ENCODE measurements around the gene ATF3. TPM values are rescaled to one million over a fixed set of nuclear protein-coding genes. Genes with fewer than 3 reads are reported as not detected.

The ATF3 gene, protein sequence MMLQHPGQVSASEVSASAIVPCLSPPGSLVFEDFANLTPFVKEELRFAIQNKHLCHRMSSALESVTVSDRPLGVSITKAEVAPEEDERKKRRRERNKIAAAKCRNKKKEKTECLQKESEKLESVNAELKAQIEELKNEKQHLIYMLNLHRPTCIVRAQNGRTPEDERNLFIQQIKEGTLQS
- total RNA-seq, result 10 to 100 TPM; 14.8 to 27.2 (median 16.8) TPM

DNA sequence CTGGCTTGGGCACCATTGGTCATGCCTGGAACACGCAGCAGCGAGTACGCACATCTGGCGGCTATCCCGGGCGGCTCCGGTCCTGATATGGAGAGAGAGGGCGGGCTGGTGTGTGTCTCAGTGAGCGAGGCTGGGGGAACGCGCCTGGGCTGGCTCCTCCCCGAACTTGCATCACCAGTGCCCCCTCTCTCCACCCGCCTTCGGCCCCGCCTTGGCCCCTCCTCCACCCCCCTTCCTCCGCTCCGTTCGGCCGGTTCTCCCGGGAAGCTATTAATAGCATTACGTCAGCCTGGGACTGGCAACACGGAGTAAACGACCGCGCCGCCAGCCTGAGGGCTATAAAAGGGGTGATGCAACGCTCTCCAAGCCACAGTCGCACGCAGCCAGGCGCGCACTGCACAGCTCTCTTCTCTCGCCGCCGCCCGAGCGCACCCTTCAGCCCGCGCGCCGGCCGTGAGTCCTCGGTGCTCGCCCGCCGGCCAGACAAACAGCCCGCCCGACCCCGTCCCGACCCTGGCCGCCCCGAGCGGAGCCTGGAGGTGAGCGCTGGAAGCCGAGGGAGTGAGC is at the start of gene ATF3:
ATF3 (plus strand) TSS at position 370 of the 567 bp plus-strand sequence. CDS start 6,261 bp downstream, outside the sequence.
- H3K9me3 Mint-ChIP-seq, result no peaks in the 10 kb centered on the region
- ATAC-seq, result peak; percentile 83
- DNase-seq, result peak; percentile 89
- peaks cover 43% of the 10 kb centered on the region for H3K4me1 Mint-ChIP-seq (ENCODE audit: low read depth)
- peak within 1 kb of the TSS; percentile 92 for H3K4me3 Mint-ChIP-seq
- peaks cover 48% of the 10 kb centered on the region for H3K27me3 Mint-ChIP-seq (ENCODE audit: low read depth)
- H3K36me3 Mint-ChIP-seq (ENCODE audit: insufficient read depth), result peaks cover 3% of the 10 kb centered on the region

DNA sequence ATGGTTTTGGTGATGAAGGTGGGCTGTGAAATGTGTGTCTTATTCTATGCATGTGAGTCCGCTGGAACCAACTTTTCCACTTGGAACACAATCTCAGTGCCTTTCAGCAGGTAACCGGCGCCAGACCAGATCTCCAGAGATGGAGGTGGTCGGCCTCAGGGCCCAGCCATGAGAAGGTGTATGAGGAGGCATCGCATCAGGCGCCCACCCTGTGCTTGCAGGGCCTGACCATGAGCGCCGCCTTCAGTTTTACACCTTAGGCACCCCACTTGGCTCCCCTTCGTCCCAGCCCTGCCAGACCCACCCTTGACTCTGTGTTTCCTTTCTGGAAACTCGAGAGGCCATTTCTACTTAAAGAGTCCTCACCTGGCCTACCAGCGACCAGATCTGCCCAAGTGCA is 48.6 kb upstream of the ATF3 start:
- no peak overlapping the region for H3K4me3 Mint-ChIP-seq
- peaks cover 10% of the 10 kb centered on the region for H3K4me1 Mint-ChIP-seq (ENCODE audit: low read depth)
- no peaks in the 10 kb centered on the region for H3K36me3 Mint-ChIP-seq (ENCODE audit: insufficient read depth)
- H3K9me3 Mint-ChIP-seq, result peaks cover 4% of the 10 kb centered on the region
- ATAC-seq (no peak), DNase-seq (no peak)
- peaks cover 4% of the 10 kb centered on the region for H3K27me3 Mint-ChIP-seq (ENCODE audit: low read depth)

DNA sequence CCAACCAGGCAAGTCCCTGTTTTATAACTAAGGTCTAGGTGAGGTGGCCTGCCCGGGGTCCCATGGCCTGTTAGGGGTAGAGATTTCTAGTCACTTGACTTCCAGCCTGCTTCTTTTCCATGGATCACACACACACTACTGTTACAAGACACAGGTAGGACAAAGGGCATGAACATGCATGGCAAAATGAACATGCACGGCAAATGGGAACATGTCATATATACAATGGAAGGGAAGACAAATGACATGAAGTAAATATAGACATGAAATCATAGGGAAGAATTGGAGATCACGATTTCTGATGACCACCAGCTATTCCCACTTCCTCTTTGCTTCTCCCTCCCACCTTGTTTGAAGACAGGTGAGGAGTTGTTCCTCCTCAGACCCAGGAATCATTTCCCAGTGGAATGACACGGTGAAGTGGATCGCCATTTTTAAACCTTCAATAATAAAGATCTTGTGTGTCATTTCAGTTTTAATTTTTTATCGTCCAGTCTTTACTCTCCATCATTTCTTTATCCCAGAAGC is 47.6 kb upstream of the ATF3 start:
- Mint-ChIP-seq H3K4me3 (no peak overlapping the region), H3K36me3 (ENCODE audit: insufficient read depth) (no peaks in the 10 kb centered on the region), H3K27me3 (ENCODE audit: low read depth) (peaks cover 4% of the 10 kb centered on the region), H3K4me1 (ENCODE audit: low read depth) (peaks cover 21% of the 10 kb centered on the region), H3K9me3 (peaks cover 4% of the 10 kb centered on the region)
- ATAC-seq, result no peak
- DNase-seq, result no peak

DNA sequence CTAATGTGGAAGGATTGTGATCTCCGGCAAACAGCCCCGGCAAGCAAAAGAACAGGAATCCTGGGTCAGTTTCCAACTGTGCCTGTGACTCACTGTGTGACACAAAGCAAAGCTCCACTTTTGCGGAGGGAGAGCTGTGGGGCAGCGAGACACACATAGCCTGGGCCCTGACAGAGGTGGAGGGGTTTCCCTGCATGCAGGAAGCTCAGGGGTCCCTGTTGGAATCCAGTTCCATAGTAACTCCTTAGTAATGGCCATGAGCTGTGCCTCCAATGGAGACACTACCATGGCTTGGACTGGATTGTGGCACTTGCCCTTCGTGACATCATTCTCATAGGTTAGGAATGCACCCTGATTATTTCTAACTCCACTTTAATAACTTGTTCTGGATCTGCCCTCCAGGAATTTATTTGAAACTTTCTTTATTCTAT is 47.0 kb upstream of the ATF3 start:
- H3K4me3 Mint-ChIP-seq, result no peak overlapping the region
- peaks cover 26% of the 10 kb centered on the region for H3K4me1 Mint-ChIP-seq (ENCODE audit: low read depth)
- ATAC-seq (no peak), DNase-seq (no peak)
- peaks cover 4% of the 10 kb centered on the region for H3K27me3 Mint-ChIP-seq (ENCODE audit: low read depth)
- H3K36me3 Mint-ChIP-seq (ENCODE audit: insufficient read depth), result no peaks in the 10 kb centered on the region
- peaks cover 4% of the 10 kb centered on the region for H3K9me3 Mint-ChIP-seq

DNA sequence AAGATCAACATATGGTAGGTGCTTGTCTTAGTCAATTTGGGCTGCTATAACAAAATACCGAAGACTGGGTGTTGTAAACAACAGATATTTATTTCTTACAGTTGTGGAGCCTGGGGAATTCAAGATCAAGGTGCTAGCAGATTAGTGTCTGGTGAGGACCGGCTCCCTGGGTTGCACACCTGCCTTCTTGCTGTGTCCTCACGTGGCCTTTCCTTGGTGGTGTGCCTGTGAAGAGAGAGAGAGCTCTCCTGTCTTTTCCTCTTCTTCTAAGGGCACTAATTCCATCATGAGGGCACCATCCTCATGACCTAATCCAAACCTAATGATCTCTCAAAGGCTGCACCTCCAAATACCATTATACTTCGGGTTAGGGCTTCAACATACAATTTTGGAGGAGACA is 45.8 kb upstream of the ATF3 start:
- DNase-seq (no peak), ATAC-seq (no peak)
- peaks cover 3% of the 10 kb centered on the region for H3K27me3 Mint-ChIP-seq (ENCODE audit: low read depth)
- H3K4me1 Mint-ChIP-seq (ENCODE audit: low read depth), result peaks cover 38% of the 10 kb centered on the region
- H3K36me3 Mint-ChIP-seq (ENCODE audit: insufficient read depth), result no peaks in the 10 kb centered on the region
- no peak overlapping the region for H3K4me3 Mint-ChIP-seq
- peaks cover 4% of the 10 kb centered on the region for H3K9me3 Mint-ChIP-seq

DNA sequence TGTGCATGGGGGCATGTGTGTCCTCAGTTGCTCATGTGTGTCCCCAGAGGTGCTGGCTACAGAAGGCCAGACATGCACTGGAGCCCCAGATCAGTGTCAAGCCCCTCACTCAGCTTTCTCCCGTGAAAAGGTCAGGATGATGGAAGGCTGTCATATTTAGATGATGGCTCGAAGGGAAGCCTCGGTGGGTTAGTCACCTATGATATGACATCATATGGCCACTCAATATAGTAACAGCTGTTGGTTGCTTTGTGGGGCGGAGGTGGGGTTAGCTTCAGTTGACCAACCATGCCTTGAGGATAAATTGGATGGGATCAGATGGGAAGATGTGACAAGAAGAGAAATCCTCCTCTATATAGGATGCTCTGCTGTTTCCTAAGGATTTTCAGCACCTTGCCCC is 43.5 kb upstream of the ATF3 start:
- no peaks in the 10 kb centered on the region for H3K36me3 Mint-ChIP-seq (ENCODE audit: insufficient read depth)
- peaks cover 31% of the 10 kb centered on the region for H3K4me1 Mint-ChIP-seq (ENCODE audit: low read depth)
- H3K27me3 Mint-ChIP-seq (ENCODE audit: low read depth), result no peaks in the 10 kb centered on the region
- ATAC-seq (no peak), DNase-seq (no peak)
- H3K9me3 Mint-ChIP-seq, result peaks cover 4% of the 10 kb centered on the region
- no peak overlapping the region for H3K4me3 Mint-ChIP-seq

DNA sequence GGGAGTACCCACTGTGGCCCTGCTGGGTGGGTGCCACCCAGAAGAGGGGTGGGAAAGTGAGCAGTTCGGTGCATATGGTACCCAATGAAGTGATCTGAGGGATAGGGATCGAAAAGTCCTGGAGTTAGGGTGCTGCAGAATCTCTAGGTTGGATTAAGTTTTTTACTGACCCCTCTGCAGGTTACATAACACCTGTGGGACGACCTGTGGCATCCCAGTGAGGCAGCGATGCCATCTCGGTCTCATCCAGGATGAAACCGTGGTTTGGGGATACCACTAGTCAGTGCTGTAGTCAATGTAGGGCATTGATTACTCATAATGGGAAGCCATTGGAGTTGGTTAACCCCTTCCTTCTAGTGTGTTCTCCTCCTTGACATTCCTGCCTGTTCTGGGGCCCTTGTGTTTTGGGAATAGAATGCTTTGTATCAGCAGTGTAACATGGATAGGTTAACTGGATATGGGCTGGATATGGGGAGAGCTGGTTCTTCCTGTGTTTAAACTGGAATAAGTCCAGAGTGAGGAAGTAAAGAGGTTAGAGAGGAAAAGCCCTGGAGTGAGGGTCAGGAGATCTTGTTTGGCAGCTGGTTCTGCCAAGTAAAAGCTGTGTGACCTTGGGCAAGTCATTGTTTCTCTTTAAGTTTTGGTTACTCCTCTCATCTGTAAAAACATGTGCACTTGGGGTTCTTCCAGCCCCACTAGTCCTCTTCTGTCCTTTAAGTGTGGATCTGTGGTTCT is 42.8 kb upstream of the ATF3 start:
- H3K9me3 Mint-ChIP-seq, result peaks cover 4% of the 10 kb centered on the region
- no peaks in the 10 kb centered on the region for H3K36me3 Mint-ChIP-seq (ENCODE audit: insufficient read depth)
- ATAC-seq (no peak), DNase-seq (no peak)
- H3K4me3 Mint-ChIP-seq, result peak overlapping the region; percentile 77
- H3K27me3 Mint-ChIP-seq (ENCODE audit: low read depth), result no peaks in the 10 kb centered on the region
- H3K4me1 Mint-ChIP-seq (ENCODE audit: low read depth), result peaks cover 31% of the 10 kb centered on the region

DNA sequence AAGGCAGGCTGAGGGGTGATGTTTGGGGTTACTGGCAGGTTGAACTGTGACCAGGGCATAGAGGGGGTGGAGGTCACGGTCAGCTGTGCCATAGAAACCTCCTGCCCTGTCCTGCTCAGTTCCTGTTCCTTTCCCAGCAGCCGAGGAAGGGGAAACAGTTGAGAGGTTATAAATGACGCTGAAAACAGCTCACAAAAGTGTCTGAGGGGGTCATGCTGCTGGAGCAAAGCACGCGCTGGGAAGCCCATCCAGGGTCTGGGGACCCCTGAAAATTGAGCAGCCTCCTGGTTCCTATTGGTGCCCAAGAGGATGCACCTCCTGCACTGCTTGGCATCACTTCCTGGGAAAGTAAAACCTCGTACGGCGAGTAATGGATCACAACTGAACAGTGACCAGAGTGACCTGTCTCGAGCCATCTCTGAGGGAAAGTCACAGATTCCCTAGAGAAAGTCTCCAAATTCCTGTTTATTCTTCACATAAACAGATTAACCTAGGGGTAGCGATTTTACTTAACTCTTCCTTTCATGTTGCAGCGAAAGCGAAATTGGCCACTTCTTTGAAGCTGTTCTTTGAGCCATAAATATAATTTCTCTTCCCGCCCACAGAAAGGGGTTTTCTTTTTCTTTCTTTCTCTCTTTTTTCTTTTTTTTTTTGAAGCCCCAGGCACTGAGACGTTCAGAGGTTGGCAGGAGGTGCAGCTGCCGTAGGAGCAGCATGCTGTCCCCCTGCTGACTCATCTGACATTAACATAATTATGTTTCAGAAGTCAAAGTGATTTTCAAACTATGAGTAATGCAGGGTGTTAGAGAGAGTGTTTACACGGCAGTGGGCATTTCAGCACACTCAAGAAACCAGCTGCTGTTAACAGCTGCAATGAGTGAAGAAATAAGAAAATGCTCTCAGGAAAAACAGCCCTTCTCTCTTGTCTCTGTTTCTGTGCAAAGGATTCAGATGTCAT is 41.8 kb upstream of the ATF3 start:
- peaks cover 4% of the 10 kb centered on the region for H3K9me3 Mint-ChIP-seq
- H3K36me3 Mint-ChIP-seq (ENCODE audit: insufficient read depth), result no peaks in the 10 kb centered on the region
- H3K4me3 Mint-ChIP-seq, result peak overlapping the region; percentile 77
- ATAC-seq, result peak; percentile 99 to 100
- peak; percentile 56 for DNase-seq
- H3K4me1 Mint-ChIP-seq (ENCODE audit: low read depth), result peaks cover 31% of the 10 kb centered on the region
- no peaks in the 10 kb centered on the region for H3K27me3 Mint-ChIP-seq (ENCODE audit: low read depth)

DNA sequence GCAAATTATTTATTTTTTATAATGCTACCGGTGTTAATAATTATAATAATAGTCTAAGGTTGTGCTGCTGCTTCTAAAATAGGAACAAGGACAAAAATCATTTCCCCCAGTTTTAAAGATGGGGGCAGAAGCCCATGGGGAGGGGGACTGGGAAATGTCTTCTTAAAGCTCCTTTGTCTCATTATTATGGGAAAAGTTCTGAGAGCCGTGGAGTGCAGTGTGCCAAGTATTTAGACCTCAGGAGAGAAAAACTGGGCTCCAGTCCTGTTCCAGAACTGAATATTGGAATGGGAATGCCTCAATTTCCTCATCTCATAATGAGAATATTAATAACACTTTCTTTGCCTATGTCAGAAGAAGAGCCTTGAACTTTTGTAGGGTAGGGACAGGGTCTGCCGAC is 40.9 kb upstream of the ATF3 start:
- Mint-ChIP-seq H3K36me3 (ENCODE audit: insufficient read depth) (no peaks in the 10 kb centered on the region), H3K4me3 (peak overlapping the region; percentile 77), H3K9me3 (peaks cover 4% of the 10 kb centered on the region), H3K4me1 (ENCODE audit: low read depth) (peaks cover 31% of the 10 kb centered on the region), H3K27me3 (ENCODE audit: low read depth) (no peaks in the 10 kb centered on the region)
- ATAC-seq, result no peak
- DNase-seq, result no peak

DNA sequence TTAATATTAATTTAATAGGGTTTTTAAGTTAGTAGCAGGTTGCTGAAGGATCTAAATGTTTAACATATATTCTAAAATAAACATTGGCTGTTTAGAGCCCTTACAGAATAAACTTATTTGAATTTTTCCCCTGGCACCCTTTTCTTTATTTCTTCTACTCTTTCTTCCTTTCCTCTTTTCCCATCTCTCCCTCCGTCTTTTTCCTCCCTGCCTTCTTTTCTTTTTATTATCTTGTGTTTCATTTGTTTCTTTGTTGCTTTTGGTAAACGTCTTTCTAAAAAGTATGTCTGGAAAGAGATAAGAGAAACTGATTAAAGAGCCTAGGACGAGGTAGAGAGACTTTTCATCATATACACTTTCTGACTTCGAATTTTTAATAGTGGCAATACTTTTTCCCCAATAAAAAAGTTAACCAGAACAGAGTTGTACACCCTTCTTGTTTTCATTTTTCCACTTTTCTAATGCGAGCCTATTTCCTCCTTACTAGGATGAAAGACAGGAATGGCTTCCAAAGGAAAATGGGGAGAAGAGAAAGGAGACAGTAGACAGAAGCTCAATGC is 39.5 kb upstream of the ATF3 start:
- ATAC-seq (no peak), DNase-seq (no peak)
- Mint-ChIP-seq H3K36me3 (ENCODE audit: insufficient read depth) (no peaks in the 10 kb centered on the region), H3K9me3 (no peaks in the 10 kb centered on the region), H3K4me1 (ENCODE audit: low read depth) (peaks cover 31% of the 10 kb centered on the region), H3K27me3 (ENCODE audit: low read depth) (no peaks in the 10 kb centered on the region), H3K4me3 (no peak overlapping the region)

DNA sequence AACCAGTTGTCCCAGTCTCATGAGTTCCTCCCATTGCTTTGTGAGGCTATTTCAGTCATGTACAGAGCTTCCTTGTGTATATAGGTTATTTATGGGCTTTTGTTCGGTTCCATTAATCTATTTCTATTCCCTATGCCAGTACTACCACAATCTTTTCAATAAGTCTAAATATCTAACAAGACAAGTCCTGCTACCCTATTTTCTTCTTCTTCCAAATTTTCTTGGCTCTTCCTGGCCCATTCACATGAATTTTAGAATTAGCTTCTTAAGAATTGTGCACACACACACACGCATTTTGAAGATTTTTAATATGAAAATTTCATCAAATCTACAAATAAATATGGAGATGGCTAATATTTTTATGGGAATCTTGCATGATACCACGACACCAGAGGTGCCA is 33.8 kb upstream of the ATF3 start:
- Mint-ChIP-seq H3K27me3 (ENCODE audit: low read depth) (peaks cover 15% of the 10 kb centered on the region), H3K4me3 (no peak overlapping the region), H3K36me3 (ENCODE audit: insufficient read depth) (no peaks in the 10 kb centered on the region), H3K4me1 (ENCODE audit: low read depth) (no peaks in the 10 kb centered on the region), H3K9me3 (no peaks in the 10 kb centered on the region)
- DNase-seq (no peak), ATAC-seq (no peak)

DNA sequence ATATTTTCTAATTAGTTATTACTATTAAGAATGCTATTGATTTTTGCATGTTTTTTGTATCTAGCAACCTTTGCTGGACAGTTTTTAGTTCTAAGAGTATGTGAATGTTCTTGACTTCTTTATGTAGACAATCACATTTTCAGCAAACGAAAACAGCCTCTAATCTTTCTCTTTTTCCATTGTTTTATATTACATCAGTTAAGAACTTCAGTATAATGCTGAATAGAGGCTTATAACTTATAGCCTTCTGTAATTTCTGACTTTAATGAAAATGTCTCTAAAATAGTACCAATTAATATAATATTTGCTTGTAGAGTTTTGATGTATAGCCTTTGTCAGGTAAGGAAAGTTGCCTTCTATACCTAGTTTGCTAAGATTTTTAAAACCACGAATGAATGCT is 33.2 kb upstream of the ATF3 start:
- no peaks in the 10 kb centered on the region for H3K36me3 Mint-ChIP-seq (ENCODE audit: insufficient read depth)
- H3K4me3 Mint-ChIP-seq, result no peak overlapping the region
- peaks cover 2% of the 10 kb centered on the region for H3K4me1 Mint-ChIP-seq (ENCODE audit: low read depth)
- ATAC-seq, result no peak
- DNase-seq, result no peak
- H3K27me3 Mint-ChIP-seq (ENCODE audit: low read depth), result peaks cover 18% of the 10 kb centered on the region
- H3K9me3 Mint-ChIP-seq, result no peaks in the 10 kb centered on the region

DNA sequence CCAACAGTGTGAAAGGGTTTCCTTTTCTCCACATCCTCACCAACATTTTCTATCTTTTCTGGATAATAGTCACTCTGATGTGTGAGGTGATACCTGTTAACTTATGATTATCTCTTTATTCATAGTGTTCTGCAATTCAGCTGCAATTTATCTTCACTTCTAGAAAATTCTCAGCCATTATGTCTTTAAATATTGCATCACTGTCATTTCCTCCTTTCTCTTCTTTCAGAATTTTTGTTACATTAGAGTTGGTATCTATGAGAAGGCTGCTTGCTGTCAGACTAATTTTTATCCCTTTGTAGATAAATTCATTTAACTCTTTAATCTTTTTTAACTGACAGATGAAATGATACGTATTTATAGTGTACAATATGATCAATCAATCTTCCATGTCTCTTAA is 30.5 kb upstream of the ATF3 start:
- Mint-ChIP-seq H3K4me3 (no peak overlapping the region), H3K9me3 (no peaks in the 10 kb centered on the region), H3K36me3 (ENCODE audit: insufficient read depth) (no peaks in the 10 kb centered on the region), H3K27me3 (ENCODE audit: low read depth) (peaks cover 22% of the 10 kb centered on the region), H3K4me1 (ENCODE audit: low read depth) (peaks cover 2% of the 10 kb centered on the region)
- DNase-seq (no peak), ATAC-seq (no peak)

DNA sequence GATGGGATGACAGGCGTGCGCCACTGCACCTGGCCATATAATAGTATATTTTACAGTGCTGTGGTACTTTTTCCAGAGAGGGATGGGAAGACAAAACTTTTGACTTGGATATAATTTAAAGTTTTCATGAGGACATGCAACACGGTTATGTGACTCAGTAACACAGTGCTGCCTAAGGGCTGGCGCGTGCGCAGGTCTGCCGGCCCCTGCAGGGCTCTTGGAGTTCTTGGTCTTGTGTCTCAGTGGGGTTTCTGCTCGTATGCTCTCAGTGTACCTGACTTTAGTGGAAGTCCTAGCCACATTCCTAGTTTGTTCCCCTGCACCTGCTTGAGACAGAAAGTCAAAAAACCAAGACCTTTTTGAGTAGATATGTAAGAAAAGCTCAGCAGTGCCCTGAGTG is 27.5 kb upstream of the ATF3 start:
- ATAC-seq (no peak), DNase-seq (no peak)
- Mint-ChIP-seq H3K4me1 (ENCODE audit: low read depth) (peaks cover 2% of the 10 kb centered on the region), H3K36me3 (ENCODE audit: insufficient read depth) (no peaks in the 10 kb centered on the region), H3K27me3 (ENCODE audit: low read depth) (peaks cover 25% of the 10 kb centered on the region), H3K9me3 (no peaks in the 10 kb centered on the region), H3K4me3 (no peak overlapping the region)
